Measurements from ENCODE around the gene SRGN.

SRGN gene

DNA sequence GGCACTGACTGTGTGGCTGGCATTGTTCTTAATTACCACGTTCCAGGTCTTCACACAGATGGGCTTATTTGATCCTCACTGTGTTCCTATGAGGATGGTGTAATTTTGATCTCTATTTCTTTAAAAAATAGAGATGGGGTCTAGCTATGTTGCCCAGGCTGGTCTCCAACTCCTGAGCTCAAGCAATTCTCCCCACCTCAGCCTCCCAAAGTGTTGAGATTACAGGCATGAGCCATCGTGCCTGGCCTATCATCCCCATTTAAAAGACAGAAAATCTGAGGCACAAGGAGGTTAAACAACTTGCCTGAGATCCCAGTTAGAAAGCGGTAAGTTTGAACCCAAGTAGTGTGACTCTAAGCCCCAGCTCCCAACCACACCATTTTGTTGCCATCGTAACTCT lies 17.0 kb upstream of the SRGN start:
- H3K4me3 ChIP-seq (ENCODE audit: low read depth, low read length): no peak overlapping the region
- TF ChIP-seq, protein P1, sequence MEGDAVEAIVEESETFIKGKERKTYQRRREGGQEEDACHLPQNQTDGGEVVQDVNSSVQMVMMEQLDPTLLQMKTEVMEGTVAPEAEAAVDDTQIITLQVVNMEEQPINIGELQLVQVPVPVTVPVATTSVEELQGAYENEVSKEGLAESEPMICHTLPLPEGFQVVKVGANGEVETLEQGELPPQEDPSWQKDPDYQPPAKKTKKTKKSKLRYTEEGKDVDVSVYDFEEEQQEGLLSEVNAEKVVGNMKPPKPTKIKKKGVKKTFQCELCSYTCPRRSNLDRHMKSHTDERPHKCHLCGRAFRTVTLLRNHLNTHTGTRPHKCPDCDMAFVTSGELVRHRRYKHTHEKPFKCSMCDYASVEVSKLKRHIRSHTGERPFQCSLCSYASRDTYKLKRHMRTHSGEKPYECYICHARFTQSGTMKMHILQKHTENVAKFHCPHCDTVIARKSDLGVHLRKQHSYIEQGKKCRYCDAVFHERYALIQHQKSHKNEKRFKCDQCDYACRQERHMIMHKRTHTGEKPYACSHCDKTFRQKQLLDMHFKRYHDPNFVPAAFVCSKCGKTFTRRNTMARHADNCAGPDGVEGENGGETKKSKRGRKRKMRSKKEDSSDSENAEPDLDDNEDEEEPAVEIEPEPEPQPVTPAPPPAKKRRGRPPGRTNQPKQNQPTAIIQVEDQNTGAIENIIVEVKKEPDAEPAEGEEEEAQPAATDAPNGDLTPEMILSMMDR (IDR thresholded peaks at IDR 0.05; ENCODE audit: low read depth, low read length): no peak

DNA sequence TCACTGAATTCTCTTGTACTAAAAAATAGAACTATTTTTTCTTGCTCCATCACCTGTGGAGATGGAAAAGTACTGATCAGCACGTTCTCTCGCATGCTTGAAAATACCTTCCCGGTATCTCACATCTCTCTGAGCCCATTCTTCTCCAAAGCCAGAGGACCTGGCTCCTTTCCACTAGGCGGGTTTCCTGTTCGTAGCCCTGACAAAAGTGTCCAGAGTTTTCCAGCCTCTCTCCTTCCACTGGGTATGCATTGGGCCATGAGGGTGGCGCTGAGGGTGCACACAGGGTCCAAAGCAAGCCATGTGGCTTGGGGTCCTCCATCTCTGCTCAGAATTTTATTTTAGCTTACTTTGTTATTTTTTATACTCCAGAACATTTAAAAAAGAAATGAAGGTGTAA lies 16.3 kb upstream of the SRGN start:
- no peak overlapping the region for H3K4me3 ChIP-seq (ENCODE audit: low read depth, low read length)
- TF ChIP-seq, protein P1 (IDR thresholded peaks at IDR 0.05; ENCODE audit: low read depth, low read length): no peak

DNA sequence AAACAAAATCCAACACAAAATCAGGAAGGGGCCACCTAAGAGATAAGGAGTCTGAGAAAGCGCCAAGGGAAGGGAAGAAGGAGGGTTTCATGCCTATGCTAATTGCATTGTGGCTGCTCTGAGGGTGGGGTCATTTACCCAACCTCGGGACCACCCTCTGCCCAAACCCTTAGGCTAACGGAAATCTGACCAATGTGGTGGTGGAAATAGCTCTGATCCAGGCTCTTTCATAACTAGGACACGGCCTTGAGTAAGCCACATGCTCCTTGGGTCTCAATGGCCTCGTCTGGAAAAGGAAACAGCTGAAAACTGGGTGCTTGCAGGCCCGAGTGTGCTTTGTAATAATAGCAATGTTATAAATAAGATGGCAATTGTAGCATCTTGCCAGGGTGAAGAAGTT lies 14.9 kb upstream of the SRGN start:
- TF ChIP-seq, protein P1 (IDR thresholded peaks at IDR 0.05; ENCODE audit: low read depth, low read length): no peak
- H3K4me3 ChIP-seq (ENCODE audit: low read depth, low read length): no peak overlapping the region

DNA sequence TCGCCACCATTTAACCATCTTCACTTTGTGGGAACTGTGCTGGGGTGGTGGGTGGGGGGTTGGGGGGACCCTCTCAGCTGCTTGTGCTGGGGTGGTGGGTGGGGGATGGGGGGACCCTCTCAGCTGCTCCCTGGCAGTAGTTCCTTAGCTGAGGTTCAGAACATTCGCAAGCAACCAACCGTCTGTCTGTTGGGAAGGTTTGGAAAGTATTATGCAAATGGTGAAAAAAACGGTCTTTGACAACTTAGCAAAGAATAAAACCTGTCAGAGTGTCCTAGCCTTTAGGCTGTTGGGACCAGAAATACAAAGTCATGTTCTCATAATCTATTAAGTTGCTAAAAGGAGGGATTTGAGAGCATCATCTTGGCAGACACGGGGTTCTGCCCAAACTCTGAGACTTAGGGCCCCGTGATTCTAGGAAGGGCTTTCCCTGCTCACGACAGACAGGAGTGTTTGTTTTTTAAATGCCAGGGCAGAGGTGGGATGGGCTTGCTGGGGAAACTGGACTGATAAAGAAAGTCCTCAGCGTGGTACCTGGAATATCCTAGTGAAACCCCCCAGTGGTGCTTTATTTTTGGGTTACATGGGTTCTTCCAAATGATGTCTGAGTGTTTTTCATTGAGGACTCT lies 14.1 kb upstream of the SRGN start:
- TF ChIP-seq, protein P1 (IDR thresholded peaks at IDR 0.05; ENCODE audit: low read depth, low read length): no peak
- H3K4me3 ChIP-seq (ENCODE audit: low read depth, low read length): no peak overlapping the region

DNA sequence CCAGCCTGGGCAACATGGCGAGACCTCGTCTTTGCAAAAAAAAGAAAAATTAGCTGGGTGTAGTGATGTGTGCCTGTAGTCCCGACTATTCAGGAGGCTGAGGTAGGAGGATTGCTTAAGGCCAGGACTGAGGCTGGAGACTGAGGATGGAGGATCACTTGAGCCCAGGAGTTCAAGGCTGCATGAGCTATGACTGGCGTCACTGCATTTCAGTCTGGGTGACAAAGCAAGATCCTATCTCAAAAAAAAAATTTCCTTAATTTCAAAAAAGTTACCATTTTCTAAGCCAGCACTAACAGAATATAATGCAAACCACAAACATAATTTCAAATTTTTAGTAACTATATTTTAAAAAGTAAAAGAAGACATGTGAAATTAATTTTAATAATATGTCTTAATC lies 13.4 kb upstream of the SRGN start:
- TF ChIP-seq, protein P1 (IDR thresholded peaks at IDR 0.05; ENCODE audit: low read depth, low read length): no peak
- H3K4me3 ChIP-seq (ENCODE audit: low read depth, low read length): no peak overlapping the region

DNA sequence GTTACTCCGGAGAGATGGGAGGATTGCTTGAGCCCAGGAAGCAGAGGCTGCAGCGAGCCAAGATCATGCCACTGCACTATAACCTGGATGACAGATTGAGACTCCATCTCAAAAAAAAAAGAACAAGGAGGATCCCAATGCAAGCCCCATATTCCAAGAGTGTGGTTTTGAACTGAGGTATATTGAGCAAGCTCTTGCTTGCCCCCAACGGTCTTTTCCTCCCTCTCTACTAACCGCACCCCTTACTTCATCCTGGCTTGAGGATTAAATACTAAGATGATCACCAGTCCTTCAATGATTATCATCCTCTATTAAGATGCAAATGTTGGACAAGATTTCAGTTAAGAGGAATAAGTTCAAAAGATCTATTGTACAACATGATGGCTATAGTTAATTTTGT lies 12.5 kb upstream of the SRGN start:
- no peak overlapping the region for H3K4me3 ChIP-seq (ENCODE audit: low read depth, low read length)
- TF ChIP-seq, protein P1 (IDR thresholded peaks at IDR 0.05; ENCODE audit: low read depth, low read length): no peak

DNA sequence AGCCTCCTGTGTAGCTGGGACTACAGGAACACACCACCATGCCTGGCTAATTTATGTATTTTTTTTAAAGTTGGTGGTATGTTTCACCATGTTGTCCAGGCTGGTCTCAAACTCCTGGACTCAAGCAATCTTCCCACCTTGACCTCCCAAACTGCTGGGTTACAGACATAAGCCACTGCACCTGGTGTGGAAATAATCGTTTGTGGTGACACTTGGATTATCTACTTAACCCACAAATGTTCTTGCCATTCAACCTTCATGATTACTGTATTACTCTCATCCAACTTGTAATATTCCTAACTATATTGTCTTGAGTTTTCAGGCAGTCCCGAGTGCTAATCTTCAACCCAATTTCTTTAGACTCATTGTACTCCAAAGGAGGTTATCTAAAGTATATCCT lies 9.6 kb upstream of the SRGN start:
- TF ChIP-seq, protein P1 (IDR thresholded peaks at IDR 0.05; ENCODE audit: low read depth, low read length): no peak
- no peak overlapping the region for H3K4me3 ChIP-seq (ENCODE audit: low read depth, low read length)

Measured in WI38 (cell line).